ENCODE data around the gene GJB2.
A peak's percentile ranks its signal among the peaks of the same experiment; 100 is the strongest.

GJB2 gene

GRCh38 chr13:20192158-20192835 is 441 bp downstream of the GJB2 start:
- DNase-seq (ENCODE audit: low read depth in 2 of 2) = no peak

GRCh38 chr13:20191311-20192157 is 1.2 kb downstream of the GJB2 start:
- no peak for DNase-seq (ENCODE audit: low read depth in 2 of 2)

- no peak for DNase-seq (ENCODE audit: low read depth in 2 of 2)
Measured at GRCh38 chr13:20190481-20191310, 2.0 kb downstream of the GJB2 start.

- DNase-seq (ENCODE audit: low read depth in 2 of 2) = no peak
Measured at GRCh38 chr13:20190076-20190475, 2.7 kb downstream of the GJB2 start.

GRCh38 chr13:20188667-20189553 is 3.8 kb downstream of the GJB2 start:
- no peak for DNase-seq (ENCODE audit: low read depth in 2 of 2)

- DNase-seq (ENCODE audit: low read depth in 2 of 2) = no peak
Measured at GRCh38 chr13:20186771-20187170, 6.0 kb downstream of the GJB2 start.

- no peak for DNase-seq (ENCODE audit: low read depth in 2 of 2)
Measured at GRCh38 chr13:20185366-20186056, 7.2 kb downstream of the GJB2 start.

- DNase-seq (ENCODE audit: low read depth in 2 of 2) = no peak
Measured at GRCh38 chr13:20182231-20182846, 10.4 kb downstream of the GJB2 start.

GRCh38 chr13:20181188-20181587 is 11.6 kb downstream of the GJB2 start:
- no peak for DNase-seq (ENCODE audit: low read depth in 2 of 2)

- DNase-seq (ENCODE audit: low read depth in 2 of 2) = no peak
Measured at GRCh38 chr13:20178156-20178555, 14.6 kb downstream of the GJB2 start.

GRCh38 chr13:20177049-20177831 is 15.5 kb downstream of the GJB2 start:
- DNase-seq (ENCODE audit: low read depth in 2 of 2) = no peak

- DNase-seq (ENCODE audit: low read depth in 2 of 2) = no peak
Measured at GRCh38 chr13:20175907-20176652, 16.7 kb downstream of the GJB2 start.

- no peak for DNase-seq (ENCODE audit: low read depth in 2 of 2)
Measured at GRCh38 chr13:20175406-20175794, 17.3 kb downstream of the GJB2 start.

GRCh38 chr13:20174656-20175405 is 17.9 kb downstream of the GJB2 start:
- peak; percentile 60 to 62 for DNase-seq (ENCODE audit: low read depth in 2 of 2)

GRCh38 chr13:20173116-20173746 is 19.5 kb downstream of the GJB2 start:
- DNase-seq (ENCODE audit: low read depth in 2 of 2) = no peak

GRCh38 chr13:20171364-20171763 is 21.4 kb downstream of the GJB2 start:
- DNase-seq (ENCODE audit: low read depth in 2 of 2) = no peak

- no peak for DNase-seq (ENCODE audit: low read depth in 2 of 2)
Measured at GRCh38 chr13:20170921-20171320, 21.8 kb downstream of the GJB2 start.

- DNase-seq (ENCODE audit: low read depth in 2 of 2) = no peak
Measured at GRCh38 chr13:20168396-20168795, 24.3 kb downstream of the GJB2 start.
